Posterior vena cava (tissue), 2 donors: ENCODE results near the gene UBXN1. TPM values are rescaled to one million over a fixed set of nuclear protein-coding genes. Genes with fewer than 3 reads are reported as not detected.
A peak's percentile ranks its signal among the peaks of the same experiment; 100 is the strongest.

Experiments used
- DNase-seq: peaks from one replicate; pipeline ENCODE4 v3.0.0-alpha.2; 2020; ENCODE audit warnings: low spot score
- intact Hi-C, 2 donors: fragments of 100-400 bp; cut with DNase I; formaldehyde crosslinking; loops; one replicate each; pipeline versions ENCODE4 v1.14.1 to v1.14.2; 2022 to 2023
- long read RNA-seq, 2 donors: library from polyadenylated mRNA; unstranded; transcript quantifications; one replicate each; pipeline ENCODE4 v2.0.0, GENCODE V29; 2020 to 2021
- total RNA-seq, 2 donors: library from RNA; stranded (reverse); fragmentation: NEBNext Ultra II Directional; extraction: Animal tissue kit (Norgen Biotek cat#: 25700); gene quantifications; one replicate each; pipeline ENCODE4 v1.2.1, GENCODE V29; 2021
- donor health status: DM: yes; HTN: yes; CAD: no.
- donor health status: DM: yes; HTN: yes; CAD: no.

The UBXN1 gene
- total RNA-seq, result 10 to 100 TPM; 74.8 to 76.1 TPM
- long read RNA-seq, donor 1, transcript UBXN1-202 (9 exons, 1,153 nt), result major isoform, 26 of 35 reads
- long read RNA-seq, donor 1, partial matches to known transcripts, result 2 of 35 reads
- long read RNA-seq, donor 1, other reads (novel, unspliced or antisense), result 3 of 35 reads
- long read RNA-seq, donor 2, transcript UBXN1-217 (10 exons, 943 nt), result minor isoform, 20 of 491 reads
- long read RNA-seq, donor 2, transcript UBXN1-206 (8 exons, 1,257 nt), result minor isoform, 13 of 491 reads
- long read RNA-seq, donor 2, transcript UBXN1-202 (9 exons, 1,153 nt), result major isoform, 420 of 491 reads
- long read RNA-seq, donor 2, partial matches to known transcripts, result 15 of 491 reads
- long read RNA-seq, donor 2, other reads (novel, unspliced or antisense), result 18 of 491 reads

DNA sequence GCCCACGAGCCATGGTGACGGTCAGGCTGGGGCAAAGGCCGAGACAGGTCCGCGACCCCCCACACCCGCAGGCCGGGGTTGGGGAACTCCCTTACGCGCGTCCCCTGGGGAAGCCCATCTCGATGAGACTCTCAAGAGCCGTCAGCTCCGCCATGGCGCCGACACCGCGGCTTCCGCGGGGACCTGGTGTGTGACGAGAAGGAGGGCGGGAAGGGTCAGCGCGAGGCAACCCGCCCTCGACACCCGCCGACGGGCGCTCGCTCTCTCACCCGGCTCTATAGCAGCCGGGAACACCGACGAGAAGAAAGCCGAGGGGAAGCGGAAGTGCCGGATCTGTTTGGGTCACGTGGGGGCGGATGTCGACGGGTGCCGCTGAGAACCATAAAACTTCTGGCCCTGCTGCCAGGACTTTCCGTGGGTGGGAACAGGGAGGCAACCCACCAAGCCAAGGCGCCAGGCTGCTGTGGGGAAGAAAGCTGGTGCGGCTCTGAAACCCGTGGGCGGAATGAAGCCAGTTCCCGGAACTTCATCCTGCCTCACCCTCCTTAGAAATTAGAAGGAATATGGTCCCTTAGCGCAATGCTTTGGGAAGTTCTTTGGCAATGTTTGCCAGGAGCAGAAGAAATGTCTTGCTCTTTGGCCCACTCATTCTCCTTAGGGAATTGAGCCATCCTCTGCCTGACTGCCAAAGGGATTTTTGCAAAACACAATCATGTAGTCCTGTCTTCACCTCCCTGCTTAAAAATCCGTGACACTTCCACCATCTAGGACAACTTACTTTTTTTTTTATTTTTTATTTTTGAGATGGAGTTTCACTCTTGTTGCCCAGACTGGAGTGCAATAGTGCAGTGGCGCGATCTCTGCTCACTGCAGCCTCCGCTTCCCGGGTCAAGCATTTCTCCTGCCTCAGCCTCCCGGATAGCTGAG, at the start of gene UBXN1:
Gene UBXN1 (minus strand): TSS at position 304 of the 927 bp plus-strand sequence. CDS start 150 bp downstream, at position 154.
- intact Hi-C loops, result no loop called here
- peak; percentile 98 for DNase-seq

- peak; percentile 93 for DNase-seq
- intact Hi-C loops, result no loop called here
These were observed 49.5 kb upstream of the UBXN1 start, which contains the start of gene TTC9C for GRCh38 chr11:62728171-62728988. Gene TTC9C (plus strand): TSS chr11:62728486. CDS start chr11:62728849, 363 bp downstream.

DNA sequence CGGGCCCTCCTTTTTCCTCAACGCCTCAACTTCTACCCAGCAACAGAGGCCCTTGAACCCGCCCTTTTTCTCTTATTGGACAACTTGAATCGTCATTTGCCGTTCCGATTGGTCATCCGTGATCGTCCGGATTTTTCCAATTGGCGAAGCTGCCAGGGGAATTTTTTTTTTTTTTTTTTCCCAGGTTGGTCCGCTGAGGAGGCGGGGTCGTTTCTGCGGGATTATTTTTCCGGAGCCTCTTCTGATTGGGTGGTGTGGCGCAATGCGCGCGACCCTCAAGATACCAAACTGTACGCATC, 48.9 kb upstream of the UBXN1 start:
- intact Hi-C loops, result no loop called here

GRCh38 chr11:62727165-62727871, 48.4 kb upstream of the UBXN1 start, which contains the start of gene HNRNPUL2:
Gene HNRNPUL2 (minus strand): TSS chr11:62727457. CDS start chr11:62727156, 301 bp downstream.
- peak; percentile 100 for DNase-seq
- intact Hi-C loops, result no loop called here

More for the DNA sequence above, 48.9 kb upstream of the UBXN1 start:
- DNase-seq, result peak; percentile 92

DNA sequence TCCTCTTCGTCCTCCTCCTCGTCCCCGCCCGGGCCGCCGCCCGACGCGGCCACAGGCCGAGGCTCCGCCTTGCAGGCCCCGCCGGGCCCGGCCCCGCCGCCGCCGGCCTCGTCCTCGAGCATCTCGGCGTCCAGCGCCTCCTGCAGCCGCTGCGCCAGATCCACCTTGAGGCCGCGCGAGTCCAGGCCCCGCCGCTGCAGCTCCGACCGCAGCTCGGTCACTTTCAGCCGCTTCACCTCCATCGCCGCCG, 48.0 kb upstream of the UBXN1 start:
- DNase-seq, result no peak
- intact Hi-C loops, result no loop called here

- intact Hi-C loops, result no loop called here
- DNase-seq, result no peak
These were observed 47.5 kb upstream of the UBXN1 start for GRCh38 chr11:62726156-62726914.

DNA sequence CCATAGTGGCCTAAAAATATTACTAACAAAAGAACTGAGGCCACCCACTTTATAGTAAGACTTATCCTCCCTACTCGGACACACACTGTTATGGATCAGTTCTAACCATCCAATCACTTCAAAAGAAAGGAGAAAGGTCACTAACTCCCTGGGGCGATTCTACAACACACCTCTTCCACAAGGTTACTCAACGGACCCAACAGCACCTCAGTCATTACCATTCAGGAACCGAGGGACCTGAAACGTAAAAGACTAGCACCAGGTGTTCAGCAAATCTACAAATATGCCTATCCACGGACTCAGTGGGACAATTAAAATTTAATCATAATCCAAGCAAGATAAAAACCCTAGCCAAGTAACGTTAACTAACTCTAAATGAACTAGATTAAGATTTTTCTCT, 46.8 kb upstream of the UBXN1 start:
- intact Hi-C loops, result no loop called here
- DNase-seq, result no peak

- no peak for DNase-seq
- intact Hi-C loops, result no loop called here
These were observed 45.3 kb upstream of the UBXN1 start for GRCh38 chr11:62724171-62724570.

GRCh38 chr11:62721994-62722393, 43.1 kb upstream of the UBXN1 start:
- DNase-seq, result no peak
- intact Hi-C loops, result no loop called here

DNA sequence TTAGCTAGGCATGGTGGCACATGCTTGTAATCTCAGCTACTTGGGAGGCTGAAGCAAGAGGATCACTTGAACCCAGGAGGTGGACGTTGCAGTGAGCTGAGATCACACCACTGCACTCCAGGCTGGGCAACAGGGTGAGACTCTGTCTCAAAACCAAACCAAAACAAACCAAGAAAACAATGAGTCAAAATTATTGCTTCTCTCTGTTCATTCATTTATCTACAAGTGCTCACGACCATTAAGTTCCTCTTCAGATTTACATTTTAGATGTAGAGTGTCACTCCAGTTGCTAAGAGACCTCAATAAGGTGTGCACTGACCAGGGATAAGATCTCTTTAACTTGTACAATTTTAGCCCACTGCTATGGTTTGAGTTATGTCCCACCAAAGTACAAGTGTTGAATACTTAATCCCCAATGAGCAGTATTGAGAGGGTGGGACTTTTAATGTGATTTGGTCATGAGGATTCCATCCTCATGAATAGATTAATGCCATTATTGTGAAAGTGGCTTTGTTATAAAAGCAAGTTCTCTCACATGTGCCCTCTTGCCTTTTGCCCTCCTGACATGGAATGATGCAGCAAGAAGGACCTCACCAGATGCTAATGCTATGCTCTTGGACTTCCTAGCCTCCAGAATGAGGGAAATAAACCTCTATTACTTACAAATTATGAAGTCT, 40.6 kb upstream of the UBXN1 start:
- DNase-seq, result no peak
- intact Hi-C loops, result no loop called here

DNA sequence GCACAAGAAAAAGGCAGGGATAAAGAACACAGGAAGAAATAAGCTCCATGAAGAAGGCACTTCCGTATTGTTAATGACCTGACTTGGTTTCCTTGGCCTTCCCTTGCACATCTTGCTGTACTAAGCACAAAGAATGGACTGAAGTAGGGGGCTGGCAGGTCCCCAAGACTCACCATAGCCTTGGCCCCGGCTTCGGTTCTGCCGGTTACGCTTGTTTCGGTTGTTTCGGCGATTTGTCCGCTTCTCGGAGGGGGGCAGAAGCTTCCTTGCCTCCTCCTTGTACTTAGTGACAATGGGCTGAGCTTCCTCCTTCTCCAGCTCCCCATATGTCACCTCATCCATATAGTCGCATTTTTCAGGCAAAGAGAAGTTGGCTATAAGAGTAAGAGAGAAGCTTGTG, 37.9 kb upstream of the UBXN1 start:
- no peak for DNase-seq
- intact Hi-C loops, result no loop called here

- intact Hi-C loops, result no loop called here
- DNase-seq, result no peak
These were observed 37.3 kb upstream of the UBXN1 start for GRCh38 chr11:62716206-62716605.

- intact Hi-C loops, result loop anchor here in 1 of 2 donors (1.0 kb wide), 1 partner anchor 47 kb away; no protein-coding TSS in a partner anchor
- no peak for DNase-seq
These were observed 36.6 kb upstream of the UBXN1 start for GRCh38 chr11:62715150-62716130.

DNA sequence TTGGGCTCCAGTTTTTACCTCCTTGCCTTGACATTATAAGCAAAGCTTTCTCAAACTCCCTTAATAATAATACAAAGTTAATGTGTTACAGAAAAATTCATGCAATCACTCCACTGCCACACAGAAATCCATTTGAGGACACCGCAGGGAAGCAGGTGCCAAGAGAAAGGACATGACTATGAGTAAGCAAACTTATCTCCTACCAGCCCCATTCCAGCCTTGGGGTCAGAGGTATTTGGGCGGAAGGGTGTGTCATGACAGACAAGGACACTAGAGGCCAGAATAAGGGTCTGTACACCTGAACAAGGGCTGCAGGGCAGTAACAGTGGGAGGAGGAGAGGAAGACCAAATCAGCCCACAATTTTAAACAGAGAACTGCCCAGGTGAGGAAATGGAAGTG, 34.5 kb upstream of the UBXN1 start:
- DNase-seq, result no peak
- intact Hi-C loops, result no loop called here

DNA sequence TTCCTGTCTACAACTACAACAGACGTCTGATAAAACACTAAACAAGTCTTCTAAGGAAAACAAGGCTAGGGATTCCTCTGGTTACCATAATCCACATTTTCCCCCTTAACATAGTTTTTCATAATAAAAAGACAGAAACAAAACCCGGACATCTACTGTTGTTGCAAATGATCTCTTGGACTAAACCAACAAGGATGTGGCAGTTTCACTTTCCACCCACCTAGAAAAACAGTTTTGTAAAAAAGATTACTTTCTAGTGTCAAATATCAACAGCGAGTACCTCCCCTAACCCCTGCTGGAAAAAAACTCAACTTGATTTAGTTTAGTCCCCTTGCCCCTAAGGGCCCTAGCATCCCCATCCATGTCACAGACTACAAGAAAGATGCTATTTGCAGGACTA, 34.0 kb upstream of the UBXN1 start:
- DNase-seq, result no peak
- intact Hi-C loops, result no loop called here

GRCh38 chr11:62712276-62712812, 33.5 kb upstream of the UBXN1 start:
- intact Hi-C loops, result no loop called here
- no peak for DNase-seq

GRCh38 chr11:62710001-62710345, 31.1 kb upstream of the UBXN1 start:
- DNase-seq, result no peak
- intact Hi-C loops, result no loop called here
